NCI-H2107 (cell line): ENCODE data around the gene GINS3.
"Not testable (repeated sequence)": the region's sequence is repeated elsewhere in the genome, so short reads cannot be mapped to it uniquely, and the experiment has no call there.

Experiments
- DNase-seq: peaks from one replicate; lab custom pipeline; 2025; lab: John Stamatoyannopoulos, UW

Gene GINS3

DNA sequence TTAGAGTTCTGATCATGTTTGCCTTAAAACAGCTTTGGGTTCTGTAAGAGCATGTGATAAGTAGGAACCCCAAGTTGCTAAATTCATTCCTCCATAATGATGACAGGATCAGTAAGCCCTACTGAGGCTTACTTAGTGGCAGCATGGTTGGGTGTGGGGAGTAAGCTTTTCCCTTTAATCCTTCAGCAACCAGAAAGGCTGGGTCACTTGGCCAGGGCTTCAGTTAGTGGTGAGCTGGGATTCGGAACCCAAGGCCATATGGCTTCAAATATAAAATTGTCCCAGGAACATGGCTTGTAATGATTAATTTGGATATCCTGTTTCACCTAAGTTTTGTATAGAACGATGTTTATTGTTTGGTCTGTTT, 850 bp downstream of the GINS3 start:
- DNase-seq: no peak

DNA sequence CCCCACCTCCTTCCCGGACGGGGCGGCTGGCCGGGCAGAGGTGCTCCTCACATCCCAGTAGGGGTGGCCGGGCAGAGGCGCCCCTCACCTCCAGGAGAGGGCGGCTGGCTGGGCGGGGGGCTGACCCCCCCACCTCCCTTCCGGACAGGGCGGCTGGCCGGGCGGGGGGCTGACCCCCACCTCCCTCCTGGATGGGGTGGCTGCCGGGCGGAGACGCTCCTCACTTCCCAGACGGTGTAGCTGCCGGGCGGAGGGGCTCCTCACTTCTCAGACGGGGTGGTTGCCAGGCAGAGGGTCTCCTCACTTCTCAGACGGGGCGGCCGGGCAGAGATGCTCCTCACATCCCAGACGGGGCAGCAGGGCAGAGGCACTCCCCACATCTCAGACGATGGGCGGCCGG, 4.6 kb downstream of the GINS3 start:
- DNase-seq: not testable (repeated sequence)

DNA sequence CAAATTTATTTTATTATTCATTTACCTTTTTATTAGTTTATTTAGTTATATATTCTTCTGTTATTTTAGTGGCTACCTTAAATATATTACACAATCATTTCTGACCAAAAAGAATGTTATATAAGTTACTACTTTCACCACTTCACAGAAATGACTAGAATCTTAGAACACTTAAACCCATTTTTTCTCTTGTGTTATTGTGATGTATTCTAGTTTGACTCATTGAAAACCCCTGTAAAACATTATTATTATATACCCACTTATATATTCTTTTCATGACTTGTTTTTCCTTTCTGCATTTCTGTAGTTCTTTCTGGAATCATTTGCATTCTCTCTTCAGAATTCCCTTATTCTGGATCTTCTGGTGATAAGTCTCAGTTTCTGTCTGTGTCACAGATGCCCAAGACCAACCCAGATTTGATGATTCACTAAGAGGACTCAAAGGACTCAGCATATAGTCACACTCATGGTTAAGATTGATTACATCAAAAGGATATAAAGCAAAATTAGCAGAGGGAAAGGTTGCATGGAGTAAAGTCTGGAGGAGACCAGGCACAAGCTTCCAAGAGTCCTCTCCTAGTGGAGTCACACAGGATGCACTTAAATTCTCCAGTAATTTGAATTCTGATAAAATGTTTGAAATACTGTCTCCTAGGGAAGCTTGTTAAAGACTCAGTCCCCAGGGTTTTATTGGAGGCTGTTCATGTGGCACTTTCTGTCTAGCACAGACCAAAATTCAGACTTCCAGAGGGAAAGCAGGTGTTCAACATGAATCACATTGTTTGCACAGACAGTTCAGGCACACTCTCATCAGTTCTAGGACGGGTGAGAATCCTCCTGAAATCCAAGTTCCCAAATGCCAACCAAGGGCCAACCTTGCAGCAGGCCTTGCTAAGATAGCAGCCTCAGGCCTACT, 7.7 kb downstream of the GINS3 start:
- no peak for DNase-seq

DNA sequence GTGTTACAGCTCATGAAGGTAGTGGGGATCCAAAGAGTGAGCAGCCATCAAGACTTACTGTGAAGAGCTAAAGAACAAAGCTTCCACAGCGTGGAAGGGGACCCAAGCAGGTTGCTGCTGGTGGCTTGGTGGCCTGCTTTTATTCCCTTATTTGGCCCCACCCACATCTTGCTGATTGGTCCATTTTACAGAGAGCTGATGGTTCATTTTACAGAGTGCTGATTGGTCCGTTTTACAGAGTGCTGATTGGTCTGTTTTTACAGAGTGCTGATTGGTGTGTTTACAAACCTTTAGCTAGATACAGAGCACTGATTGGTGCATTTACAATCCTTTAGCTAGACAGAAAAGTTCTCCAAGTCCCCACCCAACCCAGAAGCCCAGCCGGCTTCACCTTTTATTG, 9.0 kb downstream of the GINS3 start:
- DNase-seq: not testable (repeated sequence)

DNA sequence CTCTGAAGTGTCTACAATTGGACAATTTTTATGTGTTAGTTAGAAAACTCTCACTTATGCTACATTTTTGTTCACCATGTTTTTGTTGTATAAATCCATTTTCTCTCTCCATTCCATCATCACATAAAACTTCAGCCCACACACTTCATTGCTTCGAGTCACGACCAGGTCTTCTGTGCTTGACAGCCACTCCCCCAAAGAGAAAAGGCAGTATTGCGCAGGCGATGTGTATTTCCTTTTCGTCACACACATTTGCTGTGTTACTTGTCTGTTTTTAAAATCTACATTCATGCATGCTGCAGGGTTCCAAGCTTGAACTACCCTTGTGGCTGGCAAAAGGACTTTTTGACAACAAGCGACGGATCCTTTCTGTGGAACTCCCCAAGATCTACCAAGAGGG, 10.5 kb downstream of the GINS3 start:
- DNase-seq: no peak

DNA sequence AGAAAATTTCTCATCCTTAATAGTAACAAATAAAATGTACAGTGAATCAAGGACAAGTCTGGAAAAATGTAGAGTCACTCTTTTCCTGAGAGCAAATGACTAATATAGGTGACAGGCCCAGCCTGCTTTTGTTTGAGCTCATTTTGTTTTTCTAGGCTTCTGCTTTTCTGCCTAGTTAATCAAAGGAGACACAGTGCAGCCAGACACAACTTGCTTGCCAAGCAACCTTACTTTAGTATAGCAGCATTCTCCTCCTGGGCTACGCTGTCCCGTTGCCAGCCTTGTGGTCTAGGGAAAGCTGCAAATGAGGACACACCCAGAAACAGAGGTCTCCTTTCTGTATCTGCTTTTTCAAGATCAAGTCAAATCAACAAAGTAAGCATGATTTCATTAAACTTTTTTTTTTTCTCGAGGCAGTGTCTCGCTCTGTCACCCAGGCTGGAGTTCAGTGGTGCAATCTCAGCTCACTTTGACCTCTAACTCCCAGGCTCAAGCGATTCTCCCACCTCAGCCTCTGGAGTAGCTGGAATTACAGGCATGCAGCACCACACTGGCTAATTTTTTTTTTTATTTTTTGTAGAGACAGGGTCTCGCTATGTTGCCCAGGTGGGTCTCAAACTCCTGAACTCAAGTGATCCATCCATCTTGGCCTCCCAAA, 17.2 kb downstream of the GINS3 start:
- no peak for DNase-seq

DNA sequence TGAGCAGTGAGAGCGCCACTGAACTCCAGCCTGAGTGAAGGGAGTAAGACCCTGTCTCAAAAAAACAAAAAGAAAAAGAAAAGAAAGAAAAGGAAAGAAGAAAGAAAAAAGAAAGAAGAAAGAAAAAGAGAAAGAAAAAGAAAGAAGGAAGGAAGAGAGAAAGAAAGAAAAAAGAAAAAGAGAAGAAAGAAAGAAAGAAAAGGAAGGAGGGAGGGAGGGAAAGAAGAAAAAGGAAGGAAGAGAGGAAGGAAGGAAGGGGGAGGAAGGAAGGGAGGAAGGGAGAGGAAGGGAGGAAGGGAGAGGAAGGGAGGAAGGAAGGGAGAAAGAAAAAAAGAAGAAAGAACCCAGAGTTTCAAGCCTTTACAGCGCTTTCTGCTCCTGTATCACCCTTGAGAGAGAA, 19.1 kb downstream of the GINS3 start:
- DNase-seq: no peak

DNA sequence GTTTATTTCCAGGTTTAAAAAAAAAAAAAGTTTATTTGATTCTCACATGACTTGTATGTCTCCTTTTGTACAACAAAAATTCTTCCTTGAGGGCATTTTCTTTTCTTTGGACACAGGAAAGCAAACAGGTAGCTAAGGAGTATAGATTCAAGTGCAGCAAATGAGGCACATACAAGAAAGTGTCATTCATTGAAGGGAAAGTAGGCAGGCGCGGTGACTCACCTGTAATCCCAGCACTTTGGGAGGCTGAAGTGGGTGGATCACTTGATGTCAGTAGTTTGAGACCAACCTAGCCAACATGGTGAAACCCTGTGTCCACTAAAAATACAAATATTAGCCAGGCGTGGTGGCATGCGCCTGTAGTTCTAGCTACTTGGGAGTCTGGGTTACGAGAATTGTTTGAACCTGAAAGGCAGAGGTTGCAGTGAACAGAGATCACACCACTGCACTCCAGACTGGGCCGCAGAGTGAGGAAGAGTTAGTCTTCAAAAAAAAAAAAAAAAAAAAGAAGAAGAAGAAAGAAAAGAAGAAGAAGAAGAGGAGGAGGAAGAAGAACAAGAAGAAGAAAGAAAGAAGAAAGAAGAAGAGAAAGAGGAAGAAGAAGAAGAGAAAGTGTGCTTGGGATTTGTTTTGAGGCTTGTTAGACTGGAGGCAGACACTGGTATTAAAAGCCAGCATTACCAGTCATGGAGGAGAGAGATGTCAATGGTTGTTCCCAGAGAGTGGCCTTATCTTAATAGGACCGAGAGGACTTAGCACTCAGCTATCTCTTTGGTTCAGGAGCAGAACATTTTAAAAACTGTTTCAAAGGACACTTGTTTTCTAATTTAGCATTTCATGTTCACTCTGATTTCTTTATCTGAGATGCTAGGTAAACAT, 19.7 kb downstream of the GINS3 start:
- no peak for DNase-seq

DNA sequence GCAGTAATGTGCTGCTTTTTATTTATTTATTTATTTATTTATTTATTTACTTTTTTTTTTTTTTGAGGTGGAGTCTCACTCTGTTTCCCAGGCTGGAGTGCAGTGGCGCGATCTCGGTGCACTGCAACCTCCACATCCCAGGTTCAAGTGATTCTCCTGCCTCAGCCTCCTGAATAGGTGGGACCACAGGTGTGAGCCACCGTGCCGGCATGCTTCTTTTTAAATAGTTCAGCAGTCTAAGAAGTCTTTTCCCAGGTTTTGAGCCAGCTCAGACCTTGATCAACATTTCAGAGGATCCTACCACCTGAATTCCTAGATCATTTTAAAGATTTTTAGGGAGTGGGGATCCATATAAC, 20.3 kb downstream of the GINS3 start:
- DNase-seq: not testable (repeated sequence)

DNA sequence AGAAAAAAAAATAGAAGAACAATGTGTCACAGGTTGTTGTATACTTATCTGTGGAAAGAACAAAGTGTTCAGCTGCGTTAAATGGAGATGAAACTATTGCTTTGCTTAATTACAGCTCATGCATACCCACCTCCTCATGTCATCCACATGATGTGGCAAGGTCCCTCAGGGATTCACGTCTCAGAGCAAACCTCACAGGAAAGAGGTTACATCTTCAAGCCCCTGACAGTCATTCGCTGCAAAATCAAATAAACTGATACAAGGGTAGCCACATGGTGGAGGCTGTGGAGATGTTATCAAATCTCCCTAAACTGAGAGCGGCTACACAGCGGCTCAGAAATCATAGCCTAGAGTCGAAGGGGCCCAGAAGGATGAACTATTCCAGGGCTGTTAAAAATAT, 21.1 kb downstream of the GINS3 start:
- no peak for DNase-seq

DNA sequence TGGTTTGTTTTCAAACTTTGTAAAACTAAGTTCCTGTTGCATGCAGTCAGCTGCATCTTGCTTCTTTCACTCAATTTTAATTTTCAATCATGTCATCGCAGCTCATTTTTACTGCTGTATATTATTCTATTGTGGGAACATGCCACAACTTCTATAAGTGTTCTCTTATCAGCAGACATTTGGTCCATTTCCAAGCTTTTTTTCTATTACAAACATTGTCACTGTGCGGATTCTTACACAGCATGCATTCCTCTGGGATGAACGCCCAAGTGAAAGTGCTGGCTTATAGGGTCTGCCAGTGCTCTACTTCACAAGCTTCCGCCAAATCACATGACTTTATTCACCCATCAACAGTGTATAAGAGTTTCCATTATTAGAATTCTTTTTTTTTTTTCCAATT, 22.7 kb downstream of the GINS3 start:
- no peak for DNase-seq

DNA sequence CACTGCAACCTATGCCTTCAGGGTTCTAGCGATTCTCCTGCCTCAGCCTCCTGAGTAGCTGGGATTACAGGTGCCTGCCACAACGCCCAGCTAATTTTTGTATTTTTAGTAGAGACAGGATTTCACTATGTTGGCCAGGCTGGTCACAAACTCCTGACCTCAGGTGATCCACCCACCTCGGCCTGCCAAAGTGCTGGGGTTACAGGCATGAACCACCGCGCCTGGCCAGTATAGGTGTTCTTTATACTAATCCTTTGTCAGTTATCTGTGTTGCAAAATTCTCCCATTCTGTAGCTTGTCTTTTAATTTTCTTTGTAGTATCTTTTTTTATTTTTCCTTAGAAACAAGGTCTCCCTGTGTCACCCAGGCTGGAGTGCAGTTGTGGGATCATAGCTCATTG, 23.7 kb downstream of the GINS3 start:
- not testable (repeated sequence) for DNase-seq

DNA sequence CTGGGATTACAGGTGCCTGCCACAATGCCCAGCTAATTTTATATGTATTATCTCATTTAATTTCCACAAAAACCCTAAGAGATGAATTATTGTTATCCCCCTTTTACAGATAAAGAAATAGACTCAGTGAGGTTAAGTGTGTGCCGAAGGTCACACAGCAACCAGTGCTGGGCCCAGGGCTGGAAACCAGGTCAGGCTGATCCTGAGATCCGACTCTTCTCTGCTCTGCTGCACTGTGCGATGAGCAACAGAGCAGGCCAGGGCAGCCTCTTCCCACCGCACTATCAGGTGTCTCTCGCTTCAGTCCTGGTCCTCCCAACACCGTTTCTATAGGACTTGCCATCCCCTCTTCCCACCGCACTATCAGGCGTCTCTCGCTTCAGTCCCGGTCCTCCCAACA, 24.8 kb downstream of the GINS3 start:
- no peak for DNase-seq

DNA sequence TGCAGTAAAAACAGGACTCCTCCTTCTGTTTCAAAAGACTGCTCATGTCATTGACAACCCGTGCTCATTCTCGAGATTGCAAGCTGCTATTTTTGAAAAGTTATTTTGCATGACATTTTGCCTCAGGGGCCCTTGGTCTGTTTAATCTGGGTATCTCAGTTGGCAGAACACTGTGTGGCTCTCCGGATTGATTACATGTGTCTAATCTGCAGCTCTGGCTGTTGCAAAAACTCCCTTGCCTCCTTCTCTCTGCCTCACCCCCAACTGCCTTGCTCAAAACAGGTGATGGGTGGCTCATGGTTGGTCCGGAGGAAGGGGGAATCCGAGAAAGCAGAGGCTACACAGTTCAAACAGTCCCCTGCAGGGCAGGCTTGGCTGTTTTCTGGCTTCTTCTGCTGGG, 25.3 kb downstream of the GINS3 start:
- no peak for DNase-seq

DNA sequence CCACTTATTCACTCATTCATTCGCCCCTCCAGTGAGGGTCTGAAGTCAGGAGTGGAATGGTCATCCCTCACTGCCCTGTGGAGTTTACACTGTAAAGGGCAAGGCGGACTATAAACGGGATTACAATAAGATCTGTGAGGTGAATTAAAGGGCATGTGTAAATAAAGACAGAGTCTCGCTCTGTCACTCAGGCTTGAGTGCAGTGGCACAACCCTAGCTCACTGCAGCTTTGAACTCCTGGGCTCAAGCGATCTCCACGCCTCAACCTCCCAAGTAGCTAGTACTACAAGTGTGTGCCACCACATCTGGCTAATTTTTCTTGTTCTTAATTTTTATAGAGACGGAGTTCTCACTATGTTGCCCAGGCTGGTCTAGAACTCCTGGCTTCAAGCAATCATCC, 25.8 kb downstream of the GINS3 start:
- no peak for DNase-seq

DNA sequence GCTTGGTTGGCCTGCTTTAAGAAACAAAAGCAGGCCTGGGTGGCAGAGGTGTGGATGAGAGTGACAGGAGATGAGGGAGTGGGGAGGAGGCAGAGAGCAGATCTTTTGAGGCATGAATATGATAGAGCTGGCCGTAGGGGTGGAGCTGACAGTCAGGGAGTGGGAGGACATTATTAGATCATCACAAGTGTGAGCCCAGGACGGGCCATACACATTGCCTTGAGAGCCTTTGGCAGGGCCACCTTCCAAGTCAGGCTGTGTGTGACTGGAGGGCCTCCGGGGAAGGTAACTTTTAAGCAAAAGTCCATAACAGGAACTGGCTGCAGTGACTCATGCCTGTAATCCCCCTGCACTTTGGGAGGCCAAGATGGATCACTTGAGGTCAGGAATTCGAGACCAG, 26.3 kb downstream of the GINS3 start:
- DNase-seq: no peak

DNA sequence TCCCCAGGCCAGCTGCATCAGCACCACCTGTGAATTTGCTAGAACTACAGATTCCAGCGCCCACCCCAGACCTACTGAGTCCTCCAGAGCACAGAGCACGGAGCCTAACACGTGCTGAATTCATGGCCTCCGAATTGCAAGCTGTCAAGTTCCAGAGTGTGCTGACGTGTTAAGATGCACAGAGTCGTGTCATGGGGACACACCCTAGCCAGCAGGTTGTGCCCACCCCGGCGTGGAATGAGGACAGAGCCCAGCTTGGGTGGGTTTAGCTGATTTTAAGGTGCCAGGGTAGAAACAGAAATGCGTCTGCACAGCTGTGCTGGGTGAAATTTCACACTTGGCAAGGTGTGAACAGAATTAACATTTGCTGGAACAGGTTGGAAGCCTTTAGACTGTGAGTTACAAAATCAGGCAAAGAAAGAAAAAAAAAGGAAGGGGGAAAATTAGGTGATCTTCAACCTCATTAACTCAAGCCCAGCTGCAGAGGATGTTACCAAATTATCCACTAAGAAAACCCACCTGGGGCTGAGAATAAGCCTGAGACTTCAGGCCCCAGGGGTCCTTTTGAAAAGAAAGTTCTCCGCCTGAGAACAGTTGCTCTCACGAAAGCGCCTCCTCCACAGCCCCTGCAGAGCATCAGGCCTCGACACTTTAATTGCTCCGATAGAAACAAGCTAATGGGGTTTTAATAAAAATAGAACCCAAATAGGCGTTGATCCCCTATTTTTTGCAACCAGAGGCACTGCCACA, 27.1 kb downstream of the GINS3 start:
- no peak for DNase-seq

DNA sequence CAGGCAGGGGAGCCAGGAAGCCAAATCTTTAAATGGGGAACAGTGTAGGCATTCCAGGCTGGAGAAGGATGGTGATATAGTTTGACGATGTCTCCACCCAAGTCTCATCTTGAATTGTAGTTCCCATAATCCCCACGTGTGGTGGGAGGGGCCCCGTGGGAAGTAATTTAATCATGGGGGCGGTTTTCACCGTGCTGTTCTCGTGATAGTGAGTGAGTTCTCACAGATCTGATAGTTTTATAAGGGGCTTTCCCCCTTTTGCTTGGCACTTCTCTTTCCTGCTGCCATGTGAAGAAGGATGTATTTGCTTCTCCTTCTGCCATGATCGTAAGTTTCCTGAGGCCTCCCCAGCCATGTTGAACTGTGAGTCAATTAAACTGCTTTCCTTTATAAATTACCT, 28.8 kb downstream of the GINS3 start:
- no peak for DNase-seq

DNA sequence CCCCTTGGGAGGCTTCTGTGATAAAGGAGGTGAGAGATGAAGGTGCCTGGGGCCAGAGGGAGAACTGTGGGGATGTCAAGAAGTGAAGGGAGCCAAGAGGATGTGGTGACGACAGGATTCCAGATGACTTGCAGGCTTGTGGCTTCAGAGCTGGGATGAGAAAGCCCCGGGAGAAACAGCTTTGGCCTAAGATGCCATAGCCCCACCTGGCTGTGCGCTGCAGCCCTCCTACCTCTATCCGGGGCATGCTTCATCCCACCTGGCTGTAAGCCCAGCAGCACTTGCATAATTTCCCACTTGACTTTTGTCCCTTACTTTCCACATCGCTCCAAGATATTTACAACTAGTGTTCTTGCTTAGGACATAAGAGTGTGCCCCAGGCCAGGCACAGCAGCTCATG, 29.3 kb downstream of the GINS3 start:
- DNase-seq: no peak

DNA sequence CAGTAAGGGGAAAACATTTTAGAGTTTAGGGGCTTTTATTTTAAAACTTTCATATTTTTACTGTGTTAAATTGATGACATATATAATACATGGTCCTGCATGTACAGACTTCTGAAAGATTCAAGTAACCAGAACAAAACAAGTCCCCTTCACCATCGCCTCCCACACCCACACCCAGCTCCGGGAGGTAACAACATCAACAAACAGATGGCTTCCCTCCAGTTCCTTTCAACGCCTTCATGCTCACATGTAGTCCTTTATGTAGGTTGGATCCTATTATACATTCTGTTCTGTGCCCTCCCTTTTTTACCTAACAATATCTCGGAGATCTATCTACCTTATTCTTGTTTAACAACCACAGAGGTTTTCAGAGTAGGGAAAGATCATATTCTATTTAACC, 30.5 kb downstream of the GINS3 start:
- DNase-seq: no peak

DNA sequence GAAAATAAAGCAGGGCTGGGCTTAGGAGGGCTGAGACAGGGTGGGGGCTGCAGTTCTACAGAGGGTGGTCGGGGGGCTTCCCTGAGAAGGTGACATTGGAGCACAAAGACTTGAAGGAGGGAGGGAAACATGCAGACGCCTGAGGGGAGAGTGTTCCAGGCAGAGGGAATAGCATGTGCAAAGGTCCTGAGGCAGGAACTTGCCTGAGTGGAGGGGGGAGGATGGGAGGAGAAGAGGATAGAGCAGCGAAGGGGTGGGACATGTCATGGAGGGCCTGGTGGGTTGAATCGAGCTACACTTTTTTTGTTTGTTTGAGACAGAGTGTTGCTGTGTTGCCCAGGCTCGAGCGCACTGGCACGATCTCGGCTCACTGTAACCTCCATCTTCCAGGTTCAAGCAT, 33.0 kb downstream of the GINS3 start:
- DNase-seq: no peak
